K562 (cell line): ENCODE measurements around the gene RAB3GAP1. TPM values are rescaled to one million over a fixed set of nuclear protein-coding genes. Genes with fewer than 3 reads are reported as not detected.

Experiments used
- ATF3 ChIP-seq, 2 experiments: fragments of 450-650 bp in 1 of 2; sonication (generic) in 1 of 2; formaldehyde crosslinking in 1 of 2; IDR thresholded peaks in 1 of 2; conservative IDR thresholded peaks in 1 of 2; 2 replicates each; pipeline versions ENCODE4 v1.6.1 to v1.8.1; 2016 to 2023; ENCODE audit warnings: mild to moderate bottlenecking in 2 of 2, moderate library complexity in 2 of 2, inconsistent platforms in 1 of 2, missing genetic modification reagents in 1 of 2
- E2F8 ChIP-seq: fragments of 450-650 bp; IDR thresholded peaks from 2 replicates; pipeline ENCODE4 v1.7.1; 2018; ENCODE audit warnings: mild to moderate bottlenecking, low read depth; ENCODE audit not compliant: partially characterized antibody
- EP400 ChIP-seq: fragments of 450-650 bp; IDR thresholded peaks from 2 replicates; pipeline ENCODE4 v1.6.1; 2017; ENCODE audit warnings: antibody characterized with exemption, mild to moderate bottlenecking, moderate library complexity
- FOXK1 ChIP-seq: sonication (generic); formaldehyde crosslinking; IDR thresholded peaks from 2 replicates; pipeline ENCODE4 v1.8.0; 2022; ENCODE audit warnings: missing genetic modification reagents, mild to moderate bottlenecking, borderline replicate concordance
- GMEB1 ChIP-seq: fragments of 250-450 bp; sonication (Bioruptor Pico); IDR thresholded peaks from 2 replicates; pipeline ENCODE4 v1.4.0; 2020; ENCODE audit warnings: mild to moderate bottlenecking
- HNRNPH1 ChIP-seq: fragments of 200-400 bp; formaldehyde crosslinking; optimal IDR thresholded peaks from 2 replicates; pipeline ENCODE3; 2017; ENCODE audit warnings: low read depth, mild to moderate bottlenecking, low read length, moderate library complexity
- MTA1 ChIP-seq: fragments of 450-650 bp; IDR thresholded peaks from 2 replicates; pipeline ENCODE4 v1.6.1; 2017; ENCODE audit warnings: borderline replicate concordance
- SAFB ChIP-seq: fragments of 200-400 bp; formaldehyde crosslinking; IDR thresholded peaks from 2 replicates; pipeline ENCODE4 v1.6.1; 2017; ENCODE audit warnings: low read depth, low read length, borderline replicate concordance
- ZNF561 ChIP-seq: fragments of 450-650 bp; formaldehyde crosslinking; conservative IDR thresholded peaks from 2 replicates; pipeline ENCODE4 v1.4.0; 2020; ENCODE audit warnings: mild to moderate bottlenecking, moderate library complexity
- polyA plus RNA-seq, 8 experiments: library from polyadenylated mRNA; depleted of rRNA in 4 of 8; stranded (reverse) in 5 of 8; unstranded in 3 of 8; fragments of >200 nt; fragmentation: Nextera tagmentation in 2 of 8; fragmentation: Illumina TruSeq in 1 of 8; extraction: Ambion mirVana in 2 of 8; extraction: Trizol in 1 of 8; gene quantifications; 2 replicates each; pipeline versions ENCODE4 v1.2.1 to v1.2.3, GENCODE V29; 2011 to 2014; ENCODE audit warnings: inconsistent platforms in 1 of 8, missing spikeins in 1 of 8
- total RNA-seq, 7 experiments: library from RNA; depleted of rRNA in 6 of 7; stranded (reverse); fragments of >200 nt in 6 of 7; fragmentation: Illumina TruSeq in 2 of 7; extraction: Trizol in 2 of 7; gene quantifications; 2 replicates each; pipeline versions ENCODE4 v1.2.1 to v1.2.3, GENCODE V29; 2011 to 2021; ENCODE audit warnings: low replicate concordance in 1 of 7

Gene RAB3GAP1
- total and polyA plus RNA-seq, 9 of the 15 experiments (the other 6 are each of a cell fraction or from before 2014, with no cell fraction given): 15.5 to 48.6 (median 33.0) TPM

GRCh38 chr2:135169900-135170753 lies 118.0 kb downstream of the RAB3GAP1 start (continued):
- TF ChIP-seq ATF3 (IDR thresholded peaks at IDR 0.05) (no peak), ATF3 (CRISPR knock-in tag; conservative IDR thresholded peaks at IDR 0.05) (no peak), MTA1 (no peak), FOXK1 (CRISPR knock-in tag) (no peak), EP400 (no peak), GMEB1 (CRISPR knock-in tag) (no peak), E2F8 (no peak), SAFB (no peak), ZNF561 (CRISPR knock-in tag) (no peak), HNRNPH1 (no peak)
